HCT116 (cell line): ENCODE measurements around the gene PPP2R5A. TPM values are rescaled to one million over a fixed set of nuclear protein-coding genes. Genes with fewer than 3 reads are reported as not detected.

ENCODE experiments used
- ATAC-seq: fragments of 200-7000 bp; cut with Tn5 transposase; 2 replicates; pipeline ENCODE4 v1.9.1; 2020; ENCODE audit warnings: mild to moderate bottlenecking, moderate library complexity
- BruUV-seq: library from RNA; stranded (reverse); fragments of 400-500 nt; replicated peaks from 2 replicates; lab custom pipeline; 2021; lab: Mats Ljungman, UMichigan
- CTCF ChIA-PET: fragments of 300-600 bp; sonication (Branson Sonifier 250); formaldehyde crosslinking; loops from one replicate; lab custom pipeline; 2021; ENCODE audit warnings: antibody characterized with exemption; lab: Charles Lee
- POLR2A ChIA-PET: fragments of 300-600, 350-600 bp; sonication (Branson Sonifier 250); formaldehyde crosslinking; loops from one replicate; lab custom pipeline; 2021; ENCODE audit warnings: antibody characterized with exemption; lab: Charles Lee
- RAD21 ChIA-PET, 2 experiments: fragments of 300-600 bp; sonication (Branson Sonifier 250); formaldehyde crosslinking; loops; one replicate each; lab custom pipeline; 2023; ENCODE audit warnings: low total read pairs in 2 of 2; ENCODE audit not compliant: uncharacterized antibody in 2 of 2, unreplicated experiment in 2 of 2, low non-redundant PET in 1 of 2; lab: Charles Lee
- DNase-seq: peaks from one replicate; pipeline ENCODE4 v3.0.0-alpha.2; 2010; ENCODE audit warnings: low read depth, low spot score
- H2AFZ ChIP-seq: fragments of 200-600 bp; shearing (Covaris generic), sonication (generic); 2 replicates; pipeline ENCODE4 v1.6.1; 2017; ENCODE audit warnings: low read depth, mixed run types, mixed read lengths, antibody characterized with exemption, low read length; ENCODE audit not compliant: poor library complexity, severe bottlenecking
- H3K27ac ChIP-seq: 2 replicates; pipeline ENCODE4 v1.5.1; 2012; ENCODE audit warnings: low read depth, low read length
- H3K27me3 ChIP-seq: fragments of 200-600 bp; sonication (generic); 2 replicates; pipeline ENCODE4 v1.6.1; 2016; ENCODE audit warnings: mixed run types, low read length, mixed read lengths; ENCODE audit not compliant: insufficient read depth
- H3K36me3 ChIP-seq, 2 experiments: fragments of 200-500 bp in 1 of 2; fragments of 200-600 bp in 1 of 2; sonication (Bioruptor generic) in 1 of 2; sonication (generic) in 1 of 2; 2 replicates each; pipeline versions ENCODE4 v1.5.1 to v1.6.1; 2014 to 2016; ENCODE audit warnings: low read length in 2 of 2, inconsistent platforms in 1 of 2, mixed read lengths in 1 of 2, mixed run types in 1 of 2; ENCODE audit not compliant: insufficient read depth in 2 of 2, control insufficient read depth in 1 of 2
- H3K4me1 ChIP-seq, 2 experiments: fragments of 200-600 bp in 1 of 2; sonication (generic) in 1 of 2; 2 replicates each; pipeline versions ENCODE4 v1.5.1 to v1.6.1; 2012 to 2017; ENCODE audit warnings: low read length in 2 of 2, inconsistent platforms in 1 of 2, mild to moderate bottlenecking in 1 of 2, mixed read lengths in 1 of 2, mixed run types in 1 of 2, moderate library complexity in 1 of 2; ENCODE audit not compliant: insufficient read depth in 2 of 2, control insufficient read depth in 1 of 2
- H3K4me2 ChIP-seq: fragments of 200-600 bp; sonication (generic); 2 replicates; pipeline ENCODE4 v1.6.1; 2017; ENCODE audit warnings: mixed run types, low read length, mixed read lengths
- H3K4me3 ChIP-seq, 2 experiments: fragments of 200-600 bp in 1 of 2; sonication (generic) in 1 of 2; replicated peaks in 1 of 2; 2 replicates each; pipeline ENCODE4 v1.5.1; 2011 to 2016; ENCODE audit warnings: low read length in 2 of 2, control low read depth in 1 of 2, low read depth in 1 of 2, mild to moderate bottlenecking in 1 of 2, mixed read lengths in 1 of 2, mixed run types in 1 of 2
- H3K79me2 ChIP-seq: fragments of 200-600 bp; sonication (generic); 2 replicates; pipeline ENCODE4 v1.6.1; 2017; ENCODE audit warnings: mild to moderate bottlenecking, mixed run types, low read length, moderate library complexity, mixed read lengths; ENCODE audit not compliant: insufficient read depth
- H3K9ac ChIP-seq: fragments of 200-600 bp; sonication (generic); 2 replicates; pipeline ENCODE4 v1.6.1; 2016; ENCODE audit warnings: low read length, mixed read lengths
- H3K9me2 ChIP-seq: fragments of 200-600 bp; sonication (generic), shearing (Covaris generic); 2 replicates; pipeline ENCODE4 v1.6.1; 2017; ENCODE audit warnings: mixed run types, mild to moderate bottlenecking, moderate library complexity; ENCODE audit not compliant: insufficient read depth
- H3K9me3 ChIP-seq, 2 experiments: fragments of 200-500 bp in 1 of 2; fragments of 200-600 bp in 1 of 2; sonication (Bioruptor generic) in 1 of 2; sonication (generic) in 1 of 2; 2 replicates each; pipeline ENCODE4 v1.6.1; 2014 to 2017; ENCODE audit warnings: low read length in 2 of 2, mixed read lengths in 2 of 2, inconsistent platforms in 1 of 2, low read depth in 1 of 2, mild to moderate bottlenecking in 1 of 2, mixed run types in 1 of 2, moderate library complexity in 1 of 2; ENCODE audit not compliant: control insufficient read depth in 1 of 2, insufficient read depth in 1 of 2
- H4K20me1 ChIP-seq: fragments of 200-600 bp; sonication (generic), shearing (Covaris generic); 2 replicates; pipeline ENCODE4 v1.6.1; 2017; ENCODE audit warnings: mixed run types, mild to moderate bottlenecking, moderate library complexity; ENCODE audit not compliant: insufficient read depth
- ATF3 ChIP-seq: IDR thresholded peaks from 2 replicates; pipeline ENCODE4 v1.6.1; 2012
- CEBPB ChIP-seq: IDR thresholded peaks from 2 replicates; pipeline ENCODE4 v1.6.1; 2012; ENCODE audit warnings: low read depth
- CTCF ChIP-seq, 3 experiments: fragments of 200-600 bp in 1 of 3; sonication (generic) in 1 of 3; IDR thresholded peaks in 2 of 3; conservative IDR thresholded peaks in 1 of 3; 2 replicates each; pipeline ENCODE4 v1.5.1; 2012 to 2017; ENCODE audit warnings: low read depth in 2 of 3, low read length in 2 of 3, antibody characterized with exemption in 1 of 3, borderline replicate concordance in 1 of 3, control low read depth in 1 of 3, mild to moderate bottlenecking in 1 of 3, mixed read lengths in 1 of 3, mixed run types in 1 of 3, moderate library complexity in 1 of 3; ENCODE audit not compliant: insufficient read depth in 1 of 3
- EGR1 ChIP-seq: IDR thresholded peaks from 2 replicates; pipeline ENCODE4 v1.6.1; 2012; ENCODE audit warnings: low read depth
- ELF1 ChIP-seq: IDR thresholded peaks from 2 replicates; pipeline ENCODE4 v1.6.1; 2012; ENCODE audit warnings: low read depth, borderline replicate concordance
- EZH2 ChIP-seq: fragments of 200-600 bp; sonication (generic); IDR thresholded peaks from 2 replicates; pipeline ENCODE4 v1.6.1; 2017; ENCODE audit warnings: antibody characterized with exemption, mixed run types
- FOSL1 ChIP-seq: IDR thresholded peaks from 2 replicates; pipeline ENCODE4 v1.6.1; 2012; ENCODE audit warnings: low read depth
- POLR2A ChIP-seq: IDR thresholded peaks from 2 replicates; pipeline ENCODE4 v1.7.0; 2011; ENCODE audit warnings: borderline replicate concordance; ENCODE audit not compliant: insufficient read depth, insufficient read length; ENCODE audit errors: extremely low read depth
- POLR2AphosphoS5 ChIP-seq: IDR thresholded peaks from 2 replicates; pipeline ENCODE4 v1.6.1; 2011; ENCODE audit warnings: mild to moderate bottlenecking, low read depth, low read length, moderate library complexity
- RAD21 ChIP-seq: IDR thresholded peaks from 2 replicates; pipeline ENCODE4 v1.6.1; 2012; ENCODE audit warnings: low read depth, mild to moderate bottlenecking
- SIN3A ChIP-seq: IDR thresholded peaks from 2 replicates; pipeline ENCODE4 v1.6.1; 2012; ENCODE audit warnings: low read depth
- SP1 ChIP-seq: IDR thresholded peaks from 2 replicates; pipeline ENCODE4 v1.6.1; 2012; ENCODE audit warnings: low read depth
- TCF7L2 ChIP-seq: IDR thresholded peaks from 2 replicates; pipeline ENCODE4 v1.7.0; 2011; ENCODE audit warnings: borderline replicate concordance, inconsistent platforms; ENCODE audit not compliant: insufficient read depth, insufficient read length; ENCODE audit errors: extremely low read depth
- YY1 ChIP-seq: IDR thresholded peaks from 2 replicates; pipeline ENCODE4 v1.6.1; 2011; ENCODE audit warnings: low read length, low read depth, moderate library complexity, mild to moderate bottlenecking; ENCODE audit not compliant: insufficient replicate concordance; ENCODE audit errors: extremely low read depth
- ZNF274 ChIP-seq: fragments of 200-500 bp; sonication (Bioruptor generic); IDR thresholded peaks from 2 replicates; pipeline ENCODE4 v1.6.1; 2014; ENCODE audit warnings: mild to moderate bottlenecking, low read depth, low read length, inconsistent platforms
- intact Hi-C: fragments of 100-400 bp; cut with micrococcal nuclease; formaldehyde crosslinking; loops from 2 replicates; pipeline ENCODE4 v1.10.0; 2022
- total RNA-seq: library from RNA; stranded (reverse); gene quantifications from one replicate; pipeline ENCODE4 v1.2.1, GENCODE V29; 2021; ENCODE audit not compliant: unreplicated experiment

PPP2R5A gene
- total RNA-seq, 1 experiment from 2014 or later, result 33.1 TPM

- no peaks in the 10 kb centered on the region for H3K9me2 ChIP-seq
- BruUV-seq, result no TSS peak
- DNase-seq (no peak), ATAC-seq (peak; percentile 67)
- no peak overlapping the region for H3K4me3 ChIP-seq
- H3K36me3 ChIP-seq, result peaks cover 3 to 7% of the 10 kb centered on the region in 2 experiments; a peak in 2 of 4 replicates
- H4K20me1 ChIP-seq, result peaks cover 3% of the 10 kb centered on the region; the same call in 1 of the 2 replicates
- ChIA-PET RAD21 (interaction anchor here in 1 of 2 experiments (0.7 kb wide), 1 partner anchor 297 kb away, joined by 3 read pairs; no protein-coding TSS in a partner anchor), CTCF (interaction anchor here (0.7 to 5.4 kb wide), 7 partner anchors 9 to 687 kb away, joined by 3 to 42 read pairs (median 5); partner anchors contain the start of genes DTL and INTS7), POLR2A (no interaction called here)
- no peaks in the 10 kb centered on the region for H3K27me3 ChIP-seq
- intact Hi-C loops, result loop anchor here (1.0 to 5.0 kb wide), 5 partner anchors 90 to 685 kb away; no protein-coding TSS in a partner anchor
- no peak overlapping the region for H3K9ac ChIP-seq
- no peak overlapping the region for H3K27ac ChIP-seq
- H3K9me3 ChIP-seq, result no peaks in the 10 kb centered on the region
- no peaks in the 10 kb centered on the region for H3K79me2 ChIP-seq
- H2AFZ ChIP-seq, result no peak overlapping the region
- TF ChIP-seq YY1 (no peak), EGR1 (no peak), FOSL1 (no peak), EZH2 (no peak), POLR2A (no peak), SIN3A (no peak), CEBPB (no peak), SP1 (no peak; the same call in 1 of the 2 replicates), POLR2AphosphoS5 (no peak), ELF1 (no peak), ZNF274 (no peak)
- H3K4me2 ChIP-seq, result no peak overlapping the region
- no peaks in the 10 kb centered on the region for H3K4me1 ChIP-seq
Measured at GRCh38 chr1:212367474-212368072, 82.4 kb downstream of the PPP2R5A start.

- H3K9me3 ChIP-seq, result no peaks in the 10 kb centered on the region
- peak; percentile 98 for ATAC-seq
- H3K9ac ChIP-seq, result no peak overlapping the region
- H2AFZ ChIP-seq, result no peak overlapping the region
- peaks cover 3 to 7% of the 10 kb centered on the region in 2 experiments; a peak in 2 of 4 replicates for H3K36me3 ChIP-seq
- ChIA-PET RAD21 (interaction anchor here in 1 of 2 experiments (0.7 kb wide), 1 partner anchor 297 kb away, joined by 3 read pairs; no protein-coding TSS in a partner anchor), CTCF (interaction anchor here (0.7 to 5.4 kb wide), 9 partner anchors 8 to 687 kb away, joined by 3 to 42 read pairs (median 5); partner anchors contain the start of genes DTL and INTS7), POLR2A (no interaction called here)
- H3K27me3 ChIP-seq, result no peaks in the 10 kb centered on the region
- BruUV-seq, result no TSS peak
- no peak for TF ChIP-seq TCF7L2
- peak; percentile 92 for TF ChIP-seq RAD21
- TF ChIP-seq ATF3, result no peak
- peak; percentile 76 to 96 (median 92); a peak in 5 of 6 replicates for TF ChIP-seq CTCF (IDR thresholded peaks at IDR 0.05 in 2 of 3, conservative IDR thresholded peaks at IDR 0.05 in 1 of 3; ENCODE audit: borderline replicate concordance in 1 of 3, insufficient read depth in 1 of 3, low read depth in 2 of 3, low read length in 2 of 3)
- TF ChIP-seq FOSL1, result no peak
- H3K4me2 ChIP-seq, result no peak overlapping the region
- H3K9me2 ChIP-seq, result no peaks in the 10 kb centered on the region
- no peaks in the 10 kb centered on the region for H3K79me2 ChIP-seq
- no peak overlapping the region for H3K27ac ChIP-seq
- H4K20me1 ChIP-seq, result peaks cover 3% of the 10 kb centered on the region; the same call in 1 of the 2 replicates
- no peak overlapping the region for H3K4me3 ChIP-seq
- intact Hi-C loops, result loop anchor here (1.0 to 5.0 kb wide), 5 partner anchors 89 to 686 kb away; no protein-coding TSS in a partner anchor
- no peaks in the 10 kb centered on the region for H3K4me1 ChIP-seq
- DNase-seq, result peak; percentile 66
Measured at GRCh38 chr1:212368073-212368484, 82.9 kb downstream of the PPP2R5A start.
